IMR-90 (cell line): ENCODE measurements around the gene TAT. TPM values are rescaled to one million over a fixed set of nuclear protein-coding genes. Genes with fewer than 3 reads are reported as not detected.

Source experiments
- ATAC-seq: fragments of 200-7000 bp; cut with Tn5 transposase; 2 replicates; pipeline ENCODE4 v1.9.1; 2020; ENCODE audit warnings: low read depth, mild to moderate bottlenecking, moderate library complexity
- BruUV-seq: library from RNA; stranded (reverse); fragments of 400-500 nt; replicated peaks from 2 replicates; lab custom pipeline; 2021; lab: Mats Ljungman, UMichigan
- CTCF ChIA-PET: fragments of 300-600 bp; formaldehyde crosslinking; extraction: SDS; loops from one replicate; lab custom pipeline; 2021; ENCODE audit warnings: antibody characterized with exemption; lab: Yijun Ruan, JAX
- POLR2A ChIA-PET: fragments of 300-600 bp; sonication (Branson Sonifier 250); formaldehyde crosslinking; loops from one replicate; lab custom pipeline; 2022; ENCODE audit warnings: antibody characterized with exemption; ENCODE audit not compliant: unreplicated experiment; lab: Charles Lee
- DNase-seq: peaks from one replicate; pipeline ENCODE4 v3.0.0; 2013
- H2AFZ ChIP-seq: replicated peaks from 2 replicates; pipeline ENCODE3; 2013; ENCODE audit warnings: low read length, mild to moderate bottlenecking; ENCODE audit not compliant: poor library complexity
- H2AK5ac ChIP-seq: 2 replicates; pipeline ENCODE4 v1.6.1; 2013; ENCODE audit warnings: low read depth, low read length, inconsistent platforms
- H2AK9ac ChIP-seq: replicated peaks from 2 replicates; pipeline ENCODE3; 2013; ENCODE audit warnings: mild to moderate bottlenecking, low read depth, low read length, moderate library complexity; ENCODE audit not compliant: poor library complexity
- H2BK120ac ChIP-seq: 2 replicates; pipeline ENCODE4 v1.6.1; 2013; ENCODE audit warnings: low read depth, low read length, inconsistent platforms
- H2BK15ac ChIP-seq: 3 replicates; pipeline ENCODE4 v1.6.1; 2013; ENCODE audit warnings: low read depth, low read length, inconsistent platforms
- H2BK20ac ChIP-seq: 2 replicates; pipeline ENCODE4 v1.6.1; 2013; ENCODE audit warnings: low read depth, mild to moderate bottlenecking, inconsistent platforms, low read length, moderate library complexity
- H2BK5ac ChIP-seq: 2 replicates; pipeline ENCODE4 v1.6.1; 2013; ENCODE audit warnings: mild to moderate bottlenecking, low read depth, low read length, inconsistent platforms; ENCODE audit not compliant: poor library complexity, severe bottlenecking
- H3K14ac ChIP-seq: replicated peaks from 2 replicates; pipeline ENCODE4 v1.6.1; 2013; ENCODE audit warnings: low read depth, low read length, inconsistent platforms
- H3K18ac ChIP-seq: 2 replicates; pipeline ENCODE4 v1.6.1; 2013; ENCODE audit warnings: low read depth, low read length, control low read depth
- H3K23ac ChIP-seq: 2 replicates; pipeline ENCODE4 v1.6.1; 2013; ENCODE audit warnings: low read depth, low read length, inconsistent platforms
- H3K27ac ChIP-seq: 2 replicates; pipeline ENCODE4 v1.5.1; 2013; ENCODE audit warnings: mild to moderate bottlenecking, control low read depth, low read length; ENCODE audit not compliant: insufficient read depth
- H3K27me3 ChIP-seq: 2 replicates; pipeline ENCODE4 v1.6.1; 2013; ENCODE audit warnings: low read length; ENCODE audit not compliant: control insufficient read depth, insufficient read depth
- H3K36me3 ChIP-seq: 2 replicates; pipeline ENCODE4 v1.6.1; 2013; ENCODE audit warnings: low read length, mixed read lengths; ENCODE audit not compliant: control insufficient read depth, insufficient read depth
- H3K4ac ChIP-seq: 2 replicates; pipeline ENCODE4 v1.6.1; 2013; ENCODE audit warnings: low read depth, low read length, inconsistent platforms
- H3K4me1 ChIP-seq: 2 replicates; pipeline ENCODE4 v1.6.1; 2013; ENCODE audit warnings: low read length, mixed read lengths; ENCODE audit not compliant: control insufficient read depth, insufficient read depth
- H3K4me2 ChIP-seq: 2 replicates; pipeline ENCODE4 v1.6.1; 2013; ENCODE audit warnings: low read depth, mild to moderate bottlenecking, control low read depth, low read length, moderate library complexity
- H3K4me3 ChIP-seq: 2 replicates; pipeline ENCODE4 v1.5.1; 2013; ENCODE audit warnings: low read depth, mild to moderate bottlenecking, control low read depth, low read length, moderate library complexity; ENCODE audit not compliant: insufficient read depth
- H3K56ac ChIP-seq: 2 replicates; pipeline ENCODE4 v1.6.1; 2013; ENCODE audit warnings: low read length, inconsistent platforms; ENCODE audit not compliant: insufficient read depth; ENCODE audit errors: extremely low read depth
- H3K79me1 ChIP-seq, 2 experiments: 2 replicates each; pipeline ENCODE4 v1.6.1; 2013; ENCODE audit warnings: low read length in 2 of 2, inconsistent platforms in 1 of 2, low read depth in 1 of 2
- H3K9ac ChIP-seq: 2 replicates; pipeline ENCODE4 v1.6.1; 2013; ENCODE audit warnings: low read depth, low read length, control low read depth
- H3K9me1 ChIP-seq: 2 replicates; pipeline ENCODE4 v1.6.1; 2013; ENCODE audit warnings: low read length, inconsistent platforms; ENCODE audit not compliant: insufficient read depth
- H3K9me3 ChIP-seq: 2 replicates; pipeline ENCODE4 v1.6.1; 2013; ENCODE audit warnings: low read length; ENCODE audit not compliant: control insufficient read depth, insufficient read depth
- H4K20me1 ChIP-seq: 2 replicates; pipeline ENCODE4 v1.6.1; 2013; ENCODE audit warnings: low read length, inconsistent platforms; ENCODE audit not compliant: insufficient read depth
- H4K5ac ChIP-seq: 2 replicates; pipeline ENCODE4 v1.6.1; 2013; ENCODE audit warnings: mild to moderate bottlenecking, low read depth, low read length, control low read depth
- H4K8ac ChIP-seq, 2 experiments: 2 replicates each; pipeline ENCODE4 v1.6.1; 2013; ENCODE audit warnings: low read depth in 2 of 2, low read length in 2 of 2, control low read depth in 1 of 2, inconsistent platforms in 1 of 2
- H4K91ac ChIP-seq: 2 replicates; pipeline ENCODE4 v1.6.1; 2013; ENCODE audit warnings: low read depth, low read length, inconsistent platforms; ENCODE audit not compliant: insufficient read depth
- BHLHE40 ChIP-seq: fragments of 150-350 bp; IDR thresholded peaks from 2 replicates; pipeline ENCODE4 v1.6.1; 2016; ENCODE audit warnings: mild to moderate bottlenecking, low read depth, low read length
- CEBPB ChIP-seq: IDR thresholded peaks from 2 replicates; pipeline ENCODE4 v1.6.1; 2012; ENCODE audit warnings: low read depth, low read length, improper control_type of control experiment
- CHD1 ChIP-seq: IDR thresholded peaks from 2 replicates; pipeline ENCODE4 v1.6.1; 2012; ENCODE audit warnings: low read depth, low read length, improper control_type of control experiment
- CTCF ChIP-seq: conservative IDR thresholded peaks from 2 replicates; pipeline ENCODE4 v1.5.1; 2012; ENCODE audit warnings: mild to moderate bottlenecking, low read depth, low read length, improper control_type of control experiment
- ELK1 ChIP-seq: fragments of 150-350 bp; IDR thresholded peaks from 2 replicates; pipeline ENCODE4 v1.6.1; 2016; ENCODE audit warnings: low read depth, mild to moderate bottlenecking, low read length, moderate library complexity, borderline replicate concordance
- FOS ChIP-seq: fragments of 150-350 bp; IDR thresholded peaks from 2 replicates; pipeline ENCODE4 v1.6.1; 2016; ENCODE audit warnings: low read depth, low read length
- MAFK ChIP-seq: IDR thresholded peaks from 2 replicates; pipeline ENCODE4 v1.6.1; 2012; ENCODE audit warnings: low read depth, low read length, improper control_type of control experiment
- MAZ ChIP-seq: IDR thresholded peaks from 2 replicates; pipeline ENCODE4 v1.6.1; 2012; ENCODE audit warnings: low read depth, mild to moderate bottlenecking, low read length, improper control_type of control experiment, moderate library complexity, borderline replicate concordance
- MXI1 ChIP-seq: IDR thresholded peaks from 2 replicates; pipeline ENCODE4 v1.6.1; 2012; ENCODE audit warnings: low read depth, mild to moderate bottlenecking, low read length, moderate library complexity, borderline replicate concordance
- NFE2L2 ChIP-seq: fragments of 150-350 bp; IDR thresholded peaks from 2 replicates; pipeline ENCODE4 v1.6.1; 2016; ENCODE audit warnings: low read depth, mild to moderate bottlenecking, low read length
- POLR2A ChIP-seq: IDR thresholded peaks from 2 replicates; pipeline ENCODE4 v1.6.1; 2012; ENCODE audit warnings: mild to moderate bottlenecking, low read depth, low read length
- RCOR1 ChIP-seq: IDR thresholded peaks from 2 replicates; pipeline ENCODE4 v1.6.1; 2012; ENCODE audit warnings: mild to moderate bottlenecking, low read length, improper control_type of control experiment; ENCODE audit not compliant: insufficient replicate concordance
- SMC3 ChIP-seq: fragments of 150-350 bp; IDR thresholded peaks from 2 replicates; pipeline ENCODE4 v1.6.1; 2016; ENCODE audit warnings: low read depth, mild to moderate bottlenecking, antibody characterized with exemption, low read length, moderate library complexity
- USF2 ChIP-seq: fragments of 150-350 bp; IDR thresholded peaks from 2 replicates; pipeline ENCODE4 v1.6.1; 2017; ENCODE audit warnings: mild to moderate bottlenecking, antibody characterized with exemption, low read length, low read depth
- WGBS, 2 experiments: methylation state at CpG; one replicate each; pipeline versions ENCODE4 v1.1.5 to v1.1.7; 2013; ENCODE audit warnings: missing lambda C conversion rate in 2 of 2; ENCODE audit not compliant: insufficient read length in 1 of 2; ENCODE audit errors: extremely low coverage in 2 of 2; 5-methylcytosine and 5-hydroxymethylcytosine counted together
- dilution Hi-C: fragments of 300-500 bp; cut with HindIII; formaldehyde crosslinking; loops from one replicate; pipeline ENCODE4 v1.14.3; 2018; ENCODE audit warnings: low sequenced_read_pairs; ENCODE audit not compliant: unreplicated experiment
- in situ Hi-C: fragments of 300-500 bp; cut with MboI; formaldehyde crosslinking; loops from 3 replicates; pipeline ENCODE4 v1.14.3; 2019; ENCODE audit warnings: low sequenced_read_pairs, inconsistent platforms, mixed read lengths
- intact Hi-C: fragments of 100-400 bp; cut with micrococcal nuclease; formaldehyde crosslinking; loops from 2 replicates; pipeline ENCODE4 v1.10.0; 2022
- polyA plus RNA-seq, 3 experiments: library from polyadenylated mRNA; depleted of rRNA; stranded (reverse); fragments of >200 nt; gene quantifications; 2 replicates each; pipeline ENCODE4 v1.2.3, GENCODE V29; 2012; ENCODE audit warnings: low replicate concordance in 1 of 3
- total RNA-seq: library from RNA; depleted of rRNA; stranded (reverse); fragments of >200 nt; gene quantifications from 2 replicates; pipeline ENCODE4 v1.2.3, GENCODE V29; 2012

The TAT gene
- total and polyA plus RNA-seq, 2 of the 4 experiments (the other 2 are of a cell fraction) = not detected

- H4K20me1 ChIP-seq = no peaks in the 10 kb centered on the region
- no peak overlapping the region for H2AK5ac ChIP-seq
- H3K27me3 ChIP-seq = no peaks in the 10 kb centered on the region; the same call in 1 of the 2 replicates
- H3K14ac ChIP-seq = no peak overlapping the region
- ATAC-seq (no peak), DNase-seq (no peak)
- POLR2A ChIA-PET = no interaction called here
- no peak for TF ChIP-seq NFE2L2
- no peak for TF ChIP-seq MXI1
- no peak for TF ChIP-seq SMC3
- TF ChIP-seq RCOR1 = no peak
- TF ChIP-seq POLR2A = no peak
- no peak for TF ChIP-seq MAFK
- TF ChIP-seq CHD1 = no peak
- TF ChIP-seq BHLHE40 = no peak
- TF ChIP-seq MAZ = no peak
- TF ChIP-seq FOS = no peak
- TF ChIP-seq CEBPB = no peak
- TF ChIP-seq ELK1 = no peak
- no peak for TF ChIP-seq USF2
- no peak for TF ChIP-seq CTCF
- no peak overlapping the region for H4K8ac ChIP-seq
- H4K5ac ChIP-seq = no peak overlapping the region
- no peaks in the 10 kb centered on the region for H3K36me3 ChIP-seq
- in situ Hi-C loops (no loop called here), intact Hi-C loops (no loop called here), dilution Hi-C loops (no loop called here)
- H2AFZ ChIP-seq = no peak overlapping the region
- H3K79me1 ChIP-seq = no peaks in the 10 kb centered on the region
- H3K9me3 ChIP-seq = no peaks in the 10 kb centered on the region
- H2BK5ac ChIP-seq = no peak overlapping the region
- H3K9me1 ChIP-seq = no peaks in the 10 kb centered on the region
- H4K91ac ChIP-seq = no peak overlapping the region
- H3K4me3 ChIP-seq = no peak overlapping the region
- H3K23ac ChIP-seq = no peak overlapping the region
- no peak overlapping the region for H3K27ac ChIP-seq
- BruUV-seq = no TSS peak
- no peak overlapping the region for H2BK20ac ChIP-seq
- H3K4me2 ChIP-seq = no peak overlapping the region
- no peak overlapping the region for H3K9ac ChIP-seq
- CTCF ChIA-PET = interaction anchor here (1.5 kb wide), 1 partner anchor 20 kb away, joined by 3 read pairs; no protein-coding TSS in a partner anchor
- no peak overlapping the region for H3K18ac ChIP-seq
- H2BK15ac ChIP-seq = no peak overlapping the region
- 17% methylated on average over 2 of the region's 4 CpGs; no CpG with 5 or more reads in 1 of the 2 experiments for WGBS, 2 experiments
- H3K4ac ChIP-seq = no peak overlapping the region
- H2BK120ac ChIP-seq = no peak overlapping the region
- H3K4me1 ChIP-seq = no peaks in the 10 kb centered on the region
- H2AK9ac ChIP-seq = no peak overlapping the region
- no peak overlapping the region for H3K56ac ChIP-seq
Observed at GRCh38 chr16:71590584-71590983, 13.7 kb upstream of the TAT start.
